ENCODE data around the gene APOA5. TPM values are rescaled to one million over a fixed set of nuclear protein-coding genes. Genes with fewer than 3 reads are reported as not detected.

Gene APOA5
- polyA plus RNA-seq, 1 donor from 2014 or later, result not detected

DNA sequence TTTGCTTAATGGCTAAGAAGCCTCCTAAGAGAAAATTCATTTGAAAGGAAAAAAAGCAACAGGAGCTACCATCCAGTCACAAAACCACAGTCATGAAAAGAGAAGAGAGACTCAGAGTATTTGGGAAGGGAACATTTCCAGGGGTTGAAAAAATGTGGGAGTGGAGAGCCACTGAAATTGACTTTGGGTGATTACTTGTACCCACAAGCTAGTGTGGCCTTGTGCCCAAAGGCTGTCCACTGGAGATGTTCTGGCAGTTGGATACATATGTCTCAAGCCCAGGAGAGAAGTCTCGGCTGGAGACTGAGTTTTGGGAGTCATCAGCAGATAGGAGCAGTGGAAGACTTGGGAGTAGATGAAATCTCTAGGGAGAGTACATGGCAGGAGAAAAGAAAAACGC is 3.2 kb upstream of the APOA5 start:
- Histone ChIP-seq H3K9me3 (ENCODE audit: low read length) (no peaks in the 10 kb centered on the region), H3F3A (ENCODE audit: insufficient read depth, low read length, poor library complexity, severe bottlenecking) (no peaks in the 10 kb centered on the region), H3K27me3 (ENCODE audit: insufficient read depth, low read depth, low read length) (no peaks in the 10 kb centered on the region), H3K9ac (ENCODE audit: low read length) (no peak overlapping the region), H2AFZ (ENCODE audit: low read depth, low read length) (no peak overlapping the region), H3K79me2 (replicated peaks; ENCODE audit: insufficient read depth, low read length) (no peaks in the 10 kb centered on the region), H3K4me2 (ENCODE audit: low read length) (no peak overlapping the region), H4K20me1 (ENCODE audit: insufficient read depth) (no peaks in the 10 kb centered on the region), H3K36me3 (ENCODE audit: insufficient read depth, low read length) (no peaks in the 10 kb centered on the region), H3K4me3 (ENCODE audit: low read length) (no peak overlapping the region), H3K27ac (ENCODE audit: low read length) (no peak overlapping the region), H3K9me2 (ENCODE audit: insufficient read depth, low read length) (no peaks in the 10 kb centered on the region)
- TF ChIP-seq TAF1 (IDR thresholded peaks at IDR 0.05; ENCODE audit: low read depth), result no peak
- TF ChIP-seq EP300 (conservative IDR thresholded peaks at IDR 0.05; ENCODE audit: poor library complexity, severe bottlenecking), result no peak
- TF ChIP-seq MXI1 (conservative IDR thresholded peaks at IDR 0.05; ENCODE audit: poor library complexity, severe bottlenecking), result no peak
- TF ChIP-seq, protein P1, sequence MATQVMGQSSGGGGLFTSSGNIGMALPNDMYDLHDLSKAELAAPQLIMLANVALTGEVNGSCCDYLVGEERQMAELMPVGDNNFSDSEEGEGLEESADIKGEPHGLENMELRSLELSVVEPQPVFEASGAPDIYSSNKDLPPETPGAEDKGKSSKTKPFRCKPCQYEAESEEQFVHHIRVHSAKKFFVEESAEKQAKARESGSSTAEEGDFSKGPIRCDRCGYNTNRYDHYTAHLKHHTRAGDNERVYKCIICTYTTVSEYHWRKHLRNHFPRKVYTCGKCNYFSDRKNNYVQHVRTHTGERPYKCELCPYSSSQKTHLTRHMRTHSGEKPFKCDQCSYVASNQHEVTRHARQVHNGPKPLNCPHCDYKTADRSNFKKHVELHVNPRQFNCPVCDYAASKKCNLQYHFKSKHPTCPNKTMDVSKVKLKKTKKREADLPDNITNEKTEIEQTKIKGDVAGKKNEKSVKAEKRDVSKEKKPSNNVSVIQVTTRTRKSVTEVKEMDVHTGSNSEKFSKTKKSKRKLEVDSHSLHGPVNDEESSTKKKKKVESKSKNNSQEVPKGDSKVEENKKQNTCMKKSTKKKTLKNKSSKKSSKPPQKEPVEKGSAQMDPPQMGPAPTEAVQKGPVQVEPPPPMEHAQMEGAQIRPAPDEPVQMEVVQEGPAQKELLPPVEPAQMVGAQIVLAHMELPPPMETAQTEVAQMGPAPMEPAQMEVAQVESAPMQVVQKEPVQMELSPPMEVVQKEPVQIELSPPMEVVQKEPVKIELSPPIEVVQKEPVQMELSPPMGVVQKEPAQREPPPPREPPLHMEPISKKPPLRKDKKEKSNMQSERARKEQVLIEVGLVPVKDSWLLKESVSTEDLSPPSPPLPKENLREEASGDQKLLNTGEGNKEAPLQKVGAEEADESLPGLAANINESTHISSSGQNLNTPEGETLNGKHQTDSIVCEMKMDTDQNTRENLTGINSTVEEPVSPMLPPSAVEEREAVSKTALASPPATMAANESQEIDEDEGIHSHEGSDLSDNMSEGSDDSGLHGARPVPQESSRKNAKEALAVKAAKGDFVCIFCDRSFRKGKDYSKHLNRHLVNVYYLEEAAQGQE (IDR thresholded peaks at IDR 0.05; ENCODE audit: borderline replicate concordance), result no peak
- TF ChIP-seq RAD21 (conservative IDR thresholded peaks at IDR 0.05), result no peak
- TF ChIP-seq, protein P2, sequence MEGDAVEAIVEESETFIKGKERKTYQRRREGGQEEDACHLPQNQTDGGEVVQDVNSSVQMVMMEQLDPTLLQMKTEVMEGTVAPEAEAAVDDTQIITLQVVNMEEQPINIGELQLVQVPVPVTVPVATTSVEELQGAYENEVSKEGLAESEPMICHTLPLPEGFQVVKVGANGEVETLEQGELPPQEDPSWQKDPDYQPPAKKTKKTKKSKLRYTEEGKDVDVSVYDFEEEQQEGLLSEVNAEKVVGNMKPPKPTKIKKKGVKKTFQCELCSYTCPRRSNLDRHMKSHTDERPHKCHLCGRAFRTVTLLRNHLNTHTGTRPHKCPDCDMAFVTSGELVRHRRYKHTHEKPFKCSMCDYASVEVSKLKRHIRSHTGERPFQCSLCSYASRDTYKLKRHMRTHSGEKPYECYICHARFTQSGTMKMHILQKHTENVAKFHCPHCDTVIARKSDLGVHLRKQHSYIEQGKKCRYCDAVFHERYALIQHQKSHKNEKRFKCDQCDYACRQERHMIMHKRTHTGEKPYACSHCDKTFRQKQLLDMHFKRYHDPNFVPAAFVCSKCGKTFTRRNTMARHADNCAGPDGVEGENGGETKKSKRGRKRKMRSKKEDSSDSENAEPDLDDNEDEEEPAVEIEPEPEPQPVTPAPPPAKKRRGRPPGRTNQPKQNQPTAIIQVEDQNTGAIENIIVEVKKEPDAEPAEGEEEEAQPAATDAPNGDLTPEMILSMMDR (IDR thresholded peaks at IDR 0.05; ENCODE audit: poor library complexity, severe bottlenecking), result no peak

DNA sequence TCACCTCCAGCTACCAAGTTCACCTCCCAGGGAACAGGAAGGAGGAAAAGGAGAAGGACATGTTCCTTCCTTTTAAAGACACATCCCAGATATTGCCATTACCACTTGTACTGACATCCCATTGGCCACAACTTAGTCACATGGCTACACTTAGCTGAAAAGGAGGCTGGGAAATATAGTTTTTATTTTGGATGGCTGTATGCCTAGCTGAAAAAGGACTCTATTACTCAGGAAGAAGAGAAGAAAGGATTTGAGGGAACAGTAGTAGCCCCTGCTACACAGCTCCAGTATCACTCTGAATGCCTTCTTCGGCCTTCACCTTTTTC is 2.1 kb upstream of the APOA5 start:
- no peaks in the 10 kb centered on the region for H3K79me2 ChIP-seq (replicated peaks; ENCODE audit: insufficient read depth, low read length)

More for the DNA sequence above, 2.1 kb upstream of the APOA5 start:
- Histone ChIP-seq H4K20me1 (ENCODE audit: insufficient read depth) (no peaks in the 10 kb centered on the region), H2AFZ (ENCODE audit: low read depth, low read length) (peak overlapping the region; percentile 35), H3K4me2 (ENCODE audit: low read length) (no peak overlapping the region), H3K9me2 (ENCODE audit: insufficient read depth, low read length) (no peaks in the 10 kb centered on the region), H3K9ac (ENCODE audit: low read length) (no peak overlapping the region), H3K27me3 (ENCODE audit: insufficient read depth, low read depth, low read length) (no peaks in the 10 kb centered on the region), H3K9me3 (ENCODE audit: low read length) (no peaks in the 10 kb centered on the region), H3F3A (ENCODE audit: insufficient read depth, low read length, poor library complexity, severe bottlenecking) (no peaks in the 10 kb centered on the region), H3K36me3 (ENCODE audit: insufficient read depth, low read length) (no peaks in the 10 kb centered on the region), H3K27ac (ENCODE audit: low read length) (peak overlapping the region; percentile 61), H3K4me3 (ENCODE audit: low read length) (no peak overlapping the region)
- TF ChIP-seq EP300 (conservative IDR thresholded peaks at IDR 0.05; ENCODE audit: poor library complexity, severe bottlenecking), result no peak
- TF ChIP-seq TAF1 (IDR thresholded peaks at IDR 0.05; ENCODE audit: low read depth), result no peak
- TF ChIP-seq MXI1 (conservative IDR thresholded peaks at IDR 0.05; ENCODE audit: poor library complexity, severe bottlenecking), result no peak
- TF ChIP-seq, protein P1 (IDR thresholded peaks at IDR 0.05; ENCODE audit: borderline replicate concordance), result no peak
- TF ChIP-seq EZH2 (IDR thresholded peaks at IDR 0.05; ENCODE audit: borderline replicate concordance, insufficient read depth, low read length, poor library complexity, severe bottlenecking), result no peak
- TF ChIP-seq SMC3 (conservative IDR thresholded peaks at IDR 0.05; ENCODE audit: poor library complexity), result no peak
- TF ChIP-seq POLR2AphosphoS5 (IDR thresholded peaks at IDR 0.05), result no peak
- TF ChIP-seq RAD21 (conservative IDR thresholded peaks at IDR 0.05), result no peak
- TF ChIP-seq, protein P2 (IDR thresholded peaks at IDR 0.05; ENCODE audit: poor library complexity, severe bottlenecking), result no peak
